Measurements from ENCODE around the gene TMEM151B. TPM values are rescaled to one million over a fixed set of nuclear protein-coding genes. Genes with fewer than 3 reads are reported as not detected.
A peak's percentile ranks its signal among the peaks of the same experiment; 100 is the strongest.

TMEM151B gene
- total RNA-seq, 2 donors from 2014 or later: 0.21 to 0.31 TPM

GRCh38 chr6:44247338-44248302 is 22.6 kb upstream of the TMEM151B start:
- DNase-seq (peak; percentile 78 to 81), ATAC-seq (peak; percentile 59)
- intact Hi-C loops (cut with DNase I, micrococcal nuclease): no loop called here

- intact Hi-C loops (cut with DNase I, micrococcal nuclease): no loop called here
- no peak for ATAC-seq
Measured at GRCh38 chr6:44248579-44248978, 21.7 kb upstream of the TMEM151B start.

GRCh38 chr6:44249082-44249748 is 21.0 kb upstream of the TMEM151B start:
- intact Hi-C loops (cut with DNase I, micrococcal nuclease): no loop called here
- ATAC-seq: no peak
- no peak for DNase-seq

More at GRCh38 chr6:44248579-44248978, 21.7 kb upstream of the TMEM151B start:
- DNase-seq: no peak

- DNase-seq (no peak), ATAC-seq (no peak)
- intact Hi-C loops (cut with DNase I, micrococcal nuclease): no loop called here
Measured at GRCh38 chr6:44250067-44250717, 20.1 kb upstream of the TMEM151B start.

- intact Hi-C loops (cut with DNase I, micrococcal nuclease): no loop called here
- ATAC-seq (no peak), DNase-seq (no peak)
Measured at GRCh38 chr6:44250718-44251123, 19.5 kb upstream of the TMEM151B start.

GRCh38 chr6:44251576-44252524 is 18.4 kb upstream of the TMEM151B start:
- no peak for DNase-seq
- intact Hi-C loops (cut with DNase I, micrococcal nuclease): no loop called here
- ATAC-seq: no peak

GRCh38 chr6:44253307-44254101 is 16.7 kb upstream of the TMEM151B start:
- intact Hi-C loops (cut with DNase I, micrococcal nuclease): no loop called here
- ATAC-seq (no peak), DNase-seq (peak in 1 of 2 donors; percentile 69)

- intact Hi-C loops (cut with DNase I, micrococcal nuclease): no loop called here
- DNase-seq (no peak), ATAC-seq (no peak)
Measured at GRCh38 chr6:44254191-44255104, 15.8 kb upstream of the TMEM151B start.

GRCh38 chr6:44255105-44255808 is 15.0 kb upstream of the TMEM151B start:
- ATAC-seq (no peak), DNase-seq (no peak)
- intact Hi-C loops (cut with DNase I, micrococcal nuclease): no loop called here

GRCh38 chr6:44255871-44256774 is 14.1 kb upstream of the TMEM151B start:
- ATAC-seq (peak; percentile 63), DNase-seq (peak in 1 of 2 donors; percentile 58)
- intact Hi-C loops (cut with DNase I, micrococcal nuclease): no loop called here

- ATAC-seq (no peak), DNase-seq (no peak)
- intact Hi-C loops (cut with DNase I, micrococcal nuclease): no loop called here
Measured at GRCh38 chr6:44256775-44257024, 13.6 kb upstream of the TMEM151B start.

- peak; percentile 72 to 73 for DNase-seq
- ATAC-seq: peak; percentile 68
- intact Hi-C loops (cut with DNase I, micrococcal nuclease): no loop called here
Measured at GRCh38 chr6:44257025-44257752, 13.1 kb upstream of the TMEM151B start, which contains the start of gene SLC35B2. Gene SLC35B2, minus strand, starts transcription at chr6:44257528. Its CDS starts 118 bp downstream, at chr6:44257410.

GRCh38 chr6:44257753-44258324 is 12.4 kb upstream of the TMEM151B start:
- no peak for ATAC-seq
- DNase-seq: no peak
- intact Hi-C loops (cut with DNase I, micrococcal nuclease): no loop called here

- no peak for DNase-seq
- intact Hi-C loops (cut with DNase I, micrococcal nuclease): no loop called here
- ATAC-seq: no peak
Measured at GRCh38 chr6:44258325-44258863, 11.9 kb upstream of the TMEM151B start.

Measured in left colon (tissue), 2 donors.